Fibroblast of mammary gland (primary cell): ENCODE data around the gene CNTFR.
"Not testable (repeated sequence)": the region's sequence is repeated elsewhere in the genome, so short reads cannot be mapped to it uniquely, and the experiment has no call there.

Experiments
- DNase-seq: peaks from one replicate; pipeline ENCODE4 v3.0.0-alpha.2; 2010; ENCODE audit warnings: low read depth
- H3K4me3 ChIP-seq: 2 replicates; pipeline ENCODE4 v1.5.1; 2011; ENCODE audit warnings: low read depth, mild to moderate bottlenecking, low read length, moderate library complexity; ENCODE audit not compliant: control insufficient read depth
- CTCF ChIP-seq: conservative IDR thresholded peaks from 2 replicates; pipeline ENCODE4 v1.5.1; 2011; ENCODE audit warnings: low read depth, low read length, inconsistent platforms; ENCODE audit not compliant: control insufficient read depth, insufficient read depth

The CNTFR gene

GRCh38 chr9:34545497-34545896 is 44.0 kb downstream of the CNTFR start:
- TF ChIP-seq CTCF, result no peak
- DNase-seq, result no peak

GRCh38 chr9:34544035-34544434 is 45.5 kb downstream of the CNTFR start:
- no peak for DNase-seq
- no peak overlapping the region for H3K4me3 ChIP-seq
- TF ChIP-seq CTCF, result no peak

More at GRCh38 chr9:34545497-34545896, 44.0 kb downstream of the CNTFR start:
- no peak overlapping the region for H3K4me3 ChIP-seq

GRCh38 chr9:34541540-34541939 is 48.0 kb downstream of the CNTFR start:
- TF ChIP-seq CTCF, result no peak
- DNase-seq, result no peak
- H3K4me3 ChIP-seq, result no peak overlapping the region

GRCh38 chr9:34540827-34541226 is 48.7 kb downstream of the CNTFR start:
- TF ChIP-seq CTCF, result no peak
- no peak overlapping the region for H3K4me3 ChIP-seq
- DNase-seq, result peak; percentile 62

GRCh38 chr9:34536685-34537084 is 52.8 kb downstream of the CNTFR start:
- H3K4me3 ChIP-seq, result no peak overlapping the region
- TF ChIP-seq CTCF, result no peak
- no peak for DNase-seq

- not testable (repeated sequence) for DNase-seq
These were observed 57.5 kb downstream of the CNTFR start for GRCh38 chr9:34532041-34532440.

GRCh38 chr9:34526026-34526425 is 63.5 kb downstream of the CNTFR start:
- TF ChIP-seq CTCF, result no peak
- no peak for DNase-seq
- H3K4me3 ChIP-seq, result no peak overlapping the region

More at GRCh38 chr9:34532041-34532440, 57.5 kb downstream of the CNTFR start:
- H3K4me3 ChIP-seq, result not testable (repeated sequence)

GRCh38 chr9:34524349-34524748 is 65.2 kb downstream of the CNTFR start:
- no peak for DNase-seq
- no peak for TF ChIP-seq CTCF
- H3K4me3 ChIP-seq, result no peak overlapping the region
